GM23338 (cell line): ENCODE measurements around the gene TICAM2. TPM values are rescaled to one million over a fixed set of nuclear protein-coding genes. Genes with fewer than 3 reads are reported as not detected.

Experiments used
- ATAC-seq: fragments of 200-7000 bp; cut with Tn5 transposase; 3 replicates; pipeline ENCODE4 v1.9.1; 2020
- DNase-seq: peaks from one replicate; pipeline ENCODE4 v3.0.0-alpha.2; 2015; ENCODE audit warnings: low spot score
- H2AFZ ChIP-seq: fragments of 200-600 bp; sonication (generic); 2 replicates; pipeline ENCODE4 v1.8.0; 2016; ENCODE audit warnings: antibody characterized with exemption, mild to moderate bottlenecking, moderate library complexity
- H3F3A ChIP-seq: fragments of 200-600 bp; sonication (generic); replicated peaks from 2 replicates; pipeline ENCODE4 v1.8.0; 2017; ENCODE audit warnings: antibody characterized with exemption, mixed run types, low read depth
- H3K27ac ChIP-seq: fragments of 200-600 bp; sonication (generic); 2 replicates; pipeline ENCODE4 v1.6.1; 2016; ENCODE audit warnings: low read depth
- H3K27me3 ChIP-seq: fragments of 200-600 bp; sonication (generic); 2 replicates; pipeline ENCODE4 v1.8.0; 2016; ENCODE audit warnings: mild to moderate bottlenecking, mixed run types, moderate library complexity; ENCODE audit not compliant: insufficient read depth
- H3K36me3 ChIP-seq: fragments of 200-600 bp; sonication (generic); 2 replicates; pipeline ENCODE4 v1.8.0; 2016; ENCODE audit warnings: mild to moderate bottlenecking; ENCODE audit not compliant: insufficient read depth
- H3K4me1 ChIP-seq: fragments of 200-600 bp; sonication (generic); 2 replicates; pipeline ENCODE4 v1.8.0; 2016; ENCODE audit warnings: mild to moderate bottlenecking, moderate library complexity; ENCODE audit not compliant: insufficient read depth
- H3K4me2 ChIP-seq: fragments of 200-600 bp; sonication (generic); 2 replicates; pipeline ENCODE4 v1.7.1; 2017; ENCODE audit warnings: mixed run types
- H3K4me3 ChIP-seq: fragments of 200-600 bp; sonication (generic); 2 replicates; pipeline ENCODE4 v1.6.1; 2016; ENCODE audit warnings: mixed run types
- H3K79me2 ChIP-seq: fragments of 200-600 bp; sonication (generic); replicated peaks from 2 replicates; pipeline ENCODE4 v1.8.0; 2017; ENCODE audit warnings: mild to moderate bottlenecking; ENCODE audit not compliant: insufficient read depth
- H3K9me2 ChIP-seq: fragments of 200-600 bp; sonication (generic); 2 replicates; pipeline ENCODE4 v1.8.0; 2017; ENCODE audit not compliant: insufficient read depth
- H4K20me1 ChIP-seq: fragments of 200-600 bp; sonication (generic); replicated peaks from 2 replicates; pipeline ENCODE4 v1.8.0; 2017; ENCODE audit warnings: mild to moderate bottlenecking; ENCODE audit not compliant: insufficient read depth
- H3K27ac Mint-ChIP-seq: 2 replicates; pipeline ENCODE4 v1.8.0; 2020; ENCODE audit warnings: inconsistent platforms, mild to moderate bottlenecking, moderate library complexity, mixed read lengths
- H3K27me3 Mint-ChIP-seq: 3 replicates; pipeline ENCODE4 v1.8.0; 2022; ENCODE audit warnings: low read depth, mild to moderate bottlenecking, moderate library complexity, mixed read lengths, inconsistent platforms; ENCODE audit not compliant: insufficient read depth, poor library complexity
- H3K36me3 Mint-ChIP-seq: 3 replicates; pipeline ENCODE4 v1.8.0; 2021; ENCODE audit warnings: low read depth, mild to moderate bottlenecking, inconsistent platforms, moderate library complexity, mixed read lengths
- H3K4me1 Mint-ChIP-seq: 3 replicates; pipeline ENCODE4 v1.8.0; 2020; ENCODE audit warnings: mild to moderate bottlenecking, inconsistent platforms, mixed read lengths
- H3K4me3 Mint-ChIP-seq: 3 replicates; pipeline ENCODE4 v1.8.0; 2021; ENCODE audit warnings: moderate library complexity, mild to moderate bottlenecking, inconsistent platforms, mixed read lengths
- H3K9me3 Mint-ChIP-seq: 3 replicates; pipeline ENCODE4 v1.8.0; 2020; ENCODE audit warnings: moderate library complexity, mild to moderate bottlenecking, inconsistent platforms, mixed read lengths
- CREB1 ChIP-seq: fragments of 250-450 bp; sonication (Bioruptor Pico); IDR thresholded peaks from 2 replicates; pipeline ENCODE4 v1.5.0; 2020; ENCODE audit warnings: low read depth, mild to moderate bottlenecking, moderate library complexity
- CTCF ChIP-seq, 2 experiments: fragments of 200-600 bp in 1 of 2; sonication (generic) in 1 of 2; conservative IDR thresholded peaks; 2 replicates each; pipeline versions ENCODE4 v1.5.1 to v1.6.1; 2016 to 2017; ENCODE audit warnings: antibody characterized with exemption in 2 of 2, low read depth in 2 of 2, mild to moderate bottlenecking in 2 of 2, moderate library complexity in 1 of 2
- EZH2 ChIP-seq: fragments of 200-600 bp; sonication (generic); IDR thresholded peaks from one replicate; pipeline ENCODE4 v1.8.0; 2017; ENCODE audit warnings: antibody characterized with exemption, mild to moderate bottlenecking, low read depth; ENCODE audit not compliant: unreplicated experiment
- ZNF114 ChIP-seq: fragments of 250-450 bp; sonication (Bioruptor Pico); IDR thresholded peaks from 2 replicates; pipeline ENCODE4 v1.5.0; 2020; ENCODE audit warnings: mild to moderate bottlenecking, moderate library complexity
- ZNF331 ChIP-seq: fragments of 250-450 bp; sonication (Bioruptor Pico); IDR thresholded peaks from 2 replicates; pipeline ENCODE4 v1.5.0; 2020; ENCODE audit warnings: low read depth, mild to moderate bottlenecking, moderate library complexity
- polyA plus RNA-seq: library from polyadenylated mRNA; unstranded; fragments of >200 nt; fragmentation: Nextera tagmentation; extraction: Ambion mirVana; gene quantifications from 2 replicates; pipeline ENCODE4 v1.2.1, GENCODE V29; 2016
- total RNA-seq: library from RNA; depleted of rRNA; stranded (reverse); fragments of >200 nt; shearing (Covaris generic); gene quantifications from 2 replicates; pipeline ENCODE4 v1.2.3, GENCODE V29; 2014
- TF ChIP-seq, protein P1 (sequence below): IDR thresholded peaks from 2 replicates; pipeline ENCODE4 v1.6.1; 2016; ENCODE audit warnings: antibody characterized with exemption

Gene TICAM2
- total and polyA plus RNA-seq, 2 experiments from 2014 or later, result 1.0 TPM; not detected in 1

DNA sequence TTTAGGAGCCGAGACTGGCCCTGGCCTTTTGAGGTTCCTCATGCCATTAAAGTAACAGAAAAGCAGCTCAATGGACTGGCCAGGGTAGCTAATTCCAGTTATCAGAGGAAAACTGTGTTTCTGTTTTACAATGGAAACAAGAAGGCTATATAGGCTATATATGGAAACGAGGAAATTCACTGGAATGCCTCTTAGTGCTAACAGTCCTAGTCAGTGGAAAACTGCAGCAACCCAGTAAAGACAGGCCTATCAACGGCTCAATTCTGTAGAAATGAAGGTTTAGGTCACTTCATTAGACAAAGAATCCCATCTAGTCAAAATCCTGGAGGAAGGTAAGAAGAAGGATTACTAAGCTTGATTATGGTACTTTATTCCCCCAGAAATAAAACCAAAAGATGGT is 3.2 kb upstream of the TICAM2 start:
- no peak for DNase-seq
- no peak for TF ChIP-seq ZNF114 (CRISPR knock-in tag)

GRCh38 chr5:115602591-115603125 is 379 bp upstream of the TICAM2 start:
- Mint-ChIP-seq H3K27ac (peak overlapping the region; percentile 50; the same call in 1 of the 2 replicates), H3K4me1 (peaks cover 24% of the 10 kb centered on the region), H3K27me3 (peaks cover 3% of the 10 kb centered on the region), H3K4me3 (peak overlapping the region; percentile 61), H3K36me3 (no peaks in the 10 kb centered on the region; the same call in 1 of the 3 replicates), H3K9me3 (no peaks in the 10 kb centered on the region)
- TF ChIP-seq ZNF114 (CRISPR knock-in tag), result no peak
- no peak for TF ChIP-seq ZNF331 (CRISPR knock-in tag)
- TF ChIP-seq CTCF (conservative IDR thresholded peaks at IDR 0.05; ENCODE audit: low read depth in 2 of 2), result no peak
- Histone ChIP-seq H3K27me3 (peaks cover 5% of the 10 kb centered on the region; the same call in 1 of the 2 replicates), H3K4me2 (peak overlapping the region; percentile 91), H3K79me2 (peaks cover 3% of the 10 kb centered on the region; the same call in 1 of the 2 replicates), H4K20me1 (no peaks in the 10 kb centered on the region; the same call in 1 of the 2 replicates), H3K4me3 (peak overlapping the region; percentile 70), H3K36me3 (no peaks in the 10 kb centered on the region), H3K27ac (peak overlapping the region; percentile 51), H3F3A (peaks cover 6% of the 10 kb centered on the region; the same call in 1 of the 2 replicates), H3K9me2 (no peaks in the 10 kb centered on the region), H3K4me1 (peaks cover 20% of the 10 kb centered on the region), H2AFZ (no peak overlapping the region)
- no peak for DNase-seq
- ATAC-seq, result peak; percentile 55

More for the DNA sequence above, 3.2 kb upstream of the TICAM2 start:
- H2AFZ ChIP-seq, result no peak overlapping the region
- no peak overlapping the region for H3K4me3 Mint-ChIP-seq
- H4K20me1 ChIP-seq, result no peaks in the 10 kb centered on the region; the same call in 1 of the 2 replicates
- H3K4me2 ChIP-seq, result no peak overlapping the region
- no peak for ATAC-seq
- H3F3A ChIP-seq, result peaks cover 6% of the 10 kb centered on the region; the same call in 1 of the 2 replicates
- peaks cover 3% of the 10 kb centered on the region; the same call in 1 of the 2 replicates for H3K79me2 ChIP-seq
- no peak overlapping the region for H3K27ac ChIP-seq
- H3K36me3 Mint-ChIP-seq, result no peaks in the 10 kb centered on the region; the same call in 1 of the 3 replicates
- peaks cover 5% of the 10 kb centered on the region; the same call in 1 of the 2 replicates for H3K27me3 ChIP-seq
- H3K4me1 Mint-ChIP-seq, result peaks cover 26% of the 10 kb centered on the region
- no peaks in the 10 kb centered on the region for H3K9me2 ChIP-seq
- H3K4me3 ChIP-seq, result no peak overlapping the region
- H3K36me3 ChIP-seq, result no peaks in the 10 kb centered on the region
- H3K4me1 ChIP-seq, result peaks cover 29% of the 10 kb centered on the region
- no peaks in the 10 kb centered on the region for H3K9me3 Mint-ChIP-seq
- H3K27ac Mint-ChIP-seq, result no peak overlapping the region
- H3K27me3 Mint-ChIP-seq, result peaks cover 3% of the 10 kb centered on the region

- H3K4me1 Mint-ChIP-seq, result peaks cover 24% of the 10 kb centered on the region
- no peak overlapping the region; the same call in 2 of the 3 replicates for H3K4me3 Mint-ChIP-seq
- ATAC-seq (no peak), DNase-seq (no peak)
- H3K27me3 ChIP-seq, result peaks cover 5% of the 10 kb centered on the region; the same call in 1 of the 2 replicates
- no peak overlapping the region for H3K27ac ChIP-seq
- H3K9me3 Mint-ChIP-seq, result no peaks in the 10 kb centered on the region
- H4K20me1 ChIP-seq, result no peaks in the 10 kb centered on the region; the same call in 1 of the 2 replicates
- no peak overlapping the region for H3K27ac Mint-ChIP-seq
- peaks cover 3% of the 10 kb centered on the region for H3K27me3 Mint-ChIP-seq
- H3K4me1 ChIP-seq, result peaks cover 20% of the 10 kb centered on the region
- H3K36me3 Mint-ChIP-seq, result no peaks in the 10 kb centered on the region; the same call in 1 of the 3 replicates
- no peaks in the 10 kb centered on the region for H3K9me2 ChIP-seq
- H3K36me3 ChIP-seq, result no peaks in the 10 kb centered on the region
- H3K79me2 ChIP-seq, result no peaks in the 10 kb centered on the region; the same call in 1 of the 2 replicates
- H3F3A ChIP-seq, result peaks cover 6% of the 10 kb centered on the region; the same call in 1 of the 2 replicates
- no peak overlapping the region for H2AFZ ChIP-seq
- H3K4me2 ChIP-seq, result no peak overlapping the region
- no peak overlapping the region for H3K4me3 ChIP-seq
- no peak for TF ChIP-seq EZH2
- TF ChIP-seq, protein P1, sequence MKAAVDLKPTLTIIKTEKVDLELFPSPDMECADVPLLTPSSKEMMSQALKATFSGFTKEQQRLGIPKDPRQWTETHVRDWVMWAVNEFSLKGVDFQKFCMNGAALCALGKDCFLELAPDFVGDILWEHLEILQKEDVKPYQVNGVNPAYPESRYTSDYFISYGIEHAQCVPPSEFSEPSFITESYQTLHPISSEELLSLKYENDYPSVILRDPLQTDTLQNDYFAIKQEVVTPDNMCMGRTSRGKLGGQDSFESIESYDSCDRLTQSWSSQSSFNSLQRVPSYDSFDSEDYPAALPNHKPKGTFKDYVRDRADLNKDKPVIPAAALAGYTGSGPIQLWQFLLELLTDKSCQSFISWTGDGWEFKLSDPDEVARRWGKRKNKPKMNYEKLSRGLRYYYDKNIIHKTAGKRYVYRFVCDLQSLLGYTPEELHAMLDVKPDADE, result no peak
- TF ChIP-seq CREB1 (CRISPR knock-in tag), result no peak
Observed at GRCh38 chr5:115600766-115601165, 1.5 kb downstream of the TICAM2 start.
